ENCODE data around the gene ZNF697.
A peak's percentile ranks its signal among the peaks of the same experiment; 100 is the strongest.
"Not testable (repeated sequence)": the region's sequence is repeated elsewhere in the genome, so short reads cannot be mapped to it uniquely, and the experiment has no call there.

ZNF697 gene

GRCh38 chr1:119647734-119648619 lies at the start of gene ZNF697:
ZNF697 (minus strand) TSS chr1:119648266; CDS start chr1:119626100, 22,166 bp downstream.
- TF ChIP-seq, protein P1, sequence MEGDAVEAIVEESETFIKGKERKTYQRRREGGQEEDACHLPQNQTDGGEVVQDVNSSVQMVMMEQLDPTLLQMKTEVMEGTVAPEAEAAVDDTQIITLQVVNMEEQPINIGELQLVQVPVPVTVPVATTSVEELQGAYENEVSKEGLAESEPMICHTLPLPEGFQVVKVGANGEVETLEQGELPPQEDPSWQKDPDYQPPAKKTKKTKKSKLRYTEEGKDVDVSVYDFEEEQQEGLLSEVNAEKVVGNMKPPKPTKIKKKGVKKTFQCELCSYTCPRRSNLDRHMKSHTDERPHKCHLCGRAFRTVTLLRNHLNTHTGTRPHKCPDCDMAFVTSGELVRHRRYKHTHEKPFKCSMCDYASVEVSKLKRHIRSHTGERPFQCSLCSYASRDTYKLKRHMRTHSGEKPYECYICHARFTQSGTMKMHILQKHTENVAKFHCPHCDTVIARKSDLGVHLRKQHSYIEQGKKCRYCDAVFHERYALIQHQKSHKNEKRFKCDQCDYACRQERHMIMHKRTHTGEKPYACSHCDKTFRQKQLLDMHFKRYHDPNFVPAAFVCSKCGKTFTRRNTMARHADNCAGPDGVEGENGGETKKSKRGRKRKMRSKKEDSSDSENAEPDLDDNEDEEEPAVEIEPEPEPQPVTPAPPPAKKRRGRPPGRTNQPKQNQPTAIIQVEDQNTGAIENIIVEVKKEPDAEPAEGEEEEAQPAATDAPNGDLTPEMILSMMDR (IDR thresholded peaks at IDR 0.05; ENCODE audit: low read length, missing control alignments), result peak; percentile 30
- peak; percentile 99 for DNase-seq (ENCODE audit: low read depth)
- peak within 1 kb of the TSS; percentile 82 for H3K4me3 ChIP-seq (replicated peaks; ENCODE audit: low read depth, low read length)

DNA sequence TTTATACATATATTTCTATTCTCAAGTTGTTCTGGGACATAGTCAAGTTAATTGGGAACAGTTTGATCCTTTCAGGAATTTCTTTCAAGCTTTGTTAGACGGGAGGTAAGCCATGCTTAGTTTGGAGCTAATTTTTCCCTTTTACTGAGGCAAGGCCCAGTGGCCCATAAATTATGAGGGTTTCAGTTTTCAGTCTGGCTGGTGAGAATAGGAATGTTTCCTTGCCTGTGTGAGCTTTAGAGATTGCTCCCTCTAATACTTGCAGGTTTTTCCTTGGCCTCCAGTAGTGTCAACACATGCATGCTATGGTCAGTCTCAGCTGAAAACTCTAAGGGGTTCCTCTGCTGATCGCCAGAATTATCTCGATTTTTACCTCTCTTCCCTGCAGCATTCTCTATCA lies 49.5 kb upstream of the ZNF697 start:
- H3K4me3 ChIP-seq (replicated peaks; ENCODE audit: low read depth, low read length), result no peak overlapping the region
- TF ChIP-seq, protein P1 (IDR thresholded peaks at IDR 0.05; ENCODE audit: low read length, missing control alignments), result no peak
- DNase-seq (ENCODE audit: low read depth), result no peak

- DNase-seq (ENCODE audit: low read depth); H3K4me3 ChIP-seq (replicated peaks; ENCODE audit: low read depth, low read length): not testable (repeated sequence)
Measured at GRCh38 chr1:119696863-119697262, 48.8 kb upstream of the ZNF697 start.

DNA sequence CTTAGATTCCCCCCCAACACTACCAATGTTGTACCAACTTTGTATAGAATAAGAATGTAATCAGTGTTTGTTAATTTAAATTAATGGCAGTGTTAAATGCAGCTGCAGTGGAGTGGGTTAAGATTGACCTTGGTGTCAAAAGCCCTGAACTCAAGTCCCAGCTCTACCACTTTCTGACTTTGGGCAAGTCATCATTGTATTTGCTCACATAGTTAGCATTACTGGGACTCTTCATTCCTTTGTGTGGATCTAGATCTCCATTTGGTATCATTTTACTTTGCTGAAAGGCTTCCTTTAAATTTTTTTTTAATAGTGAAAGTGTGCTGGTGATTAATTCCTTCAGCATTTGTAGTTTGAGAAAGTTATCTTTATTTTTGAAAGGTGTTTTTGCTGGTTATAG lies 41.4 kb upstream of the ZNF697 start:
- TF ChIP-seq, protein P1 (IDR thresholded peaks at IDR 0.05; ENCODE audit: low read length, missing control alignments), result no peak
- H3K4me3 ChIP-seq (replicated peaks; ENCODE audit: low read depth, low read length), result no peak overlapping the region
- no peak for DNase-seq (ENCODE audit: low read depth)

GRCh38 chr1:119688810-119689209 lies 40.7 kb upstream of the ZNF697 start:
- TF ChIP-seq, protein P1 (IDR thresholded peaks at IDR 0.05; ENCODE audit: low read length, missing control alignments), result no peak
- DNase-seq (ENCODE audit: low read depth), result no peak
- no peak overlapping the region for H3K4me3 ChIP-seq (replicated peaks; ENCODE audit: low read depth, low read length)

DNA sequence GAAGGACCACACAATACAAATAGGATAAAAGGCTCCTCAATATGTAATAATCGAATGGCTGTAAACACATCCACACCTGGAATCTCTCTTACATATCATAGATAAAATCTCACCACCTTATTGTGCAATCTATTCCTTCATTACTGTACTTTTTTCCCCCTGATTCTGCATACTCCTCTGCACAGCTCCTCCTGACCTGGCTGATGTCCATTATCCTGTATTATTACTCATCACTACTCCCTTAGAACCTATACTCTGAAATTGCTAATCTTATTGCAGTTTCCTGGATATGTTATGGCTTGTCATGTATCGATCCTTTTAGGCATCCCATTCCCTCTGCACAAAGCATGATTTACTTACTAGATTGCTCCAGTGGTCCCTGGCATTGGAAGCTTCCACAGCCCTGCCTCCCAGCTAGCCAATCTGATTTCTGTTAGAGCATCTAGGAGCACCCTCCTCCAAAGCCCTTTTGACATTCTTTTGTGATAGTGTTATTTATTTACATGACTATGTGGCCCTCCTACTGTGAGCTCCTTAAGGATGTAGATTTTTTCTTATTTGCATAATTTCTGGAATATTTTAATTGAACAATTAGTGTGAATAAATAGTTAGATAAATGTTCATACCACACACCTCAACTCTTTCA lies 39.5 kb upstream of the ZNF697 start:
- DNase-seq (ENCODE audit: low read depth), result peak; percentile 11
- TF ChIP-seq, protein P1 (IDR thresholded peaks at IDR 0.05; ENCODE audit: low read length, missing control alignments), result no peak
- H3K4me3 ChIP-seq (replicated peaks; ENCODE audit: low read depth, low read length), result no peak overlapping the region

DNA sequence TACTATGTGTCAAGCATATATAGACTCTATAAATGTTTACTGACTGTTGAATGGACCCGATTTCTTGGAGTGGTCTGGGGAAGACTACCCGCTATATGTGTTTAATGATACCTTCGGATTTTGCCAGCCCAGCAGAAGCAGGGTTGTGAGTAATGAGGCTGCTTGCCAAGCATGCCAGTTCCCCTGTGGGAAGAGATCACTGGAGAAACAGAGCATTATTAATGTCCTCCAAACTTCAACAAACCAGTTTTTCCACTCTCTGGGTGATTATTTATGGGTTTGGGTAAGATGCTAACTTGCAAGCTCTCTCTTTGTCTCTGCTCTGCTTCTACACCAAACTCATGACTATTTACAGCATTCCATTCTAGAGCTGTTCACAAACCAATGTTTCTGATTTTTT lies 38.6 kb upstream of the ZNF697 start:
- H3K4me3 ChIP-seq (replicated peaks; ENCODE audit: low read depth, low read length), result no peak overlapping the region
- DNase-seq (ENCODE audit: low read depth), result no peak
- TF ChIP-seq, protein P1 (IDR thresholded peaks at IDR 0.05; ENCODE audit: low read length, missing control alignments), result no peak

Data from fibroblast of pulmonary artery (primary cell).